Activated T-helper 1 cell treated with Interleukin-2 at 50 U/mL for 16 hours (primary cell): ENCODE data around the gene DGCR8.

Experiments used
- DNase-seq: peaks from one replicate; pipeline ENCODE4 v3.0.0-alpha.2; 2020; ENCODE audit warnings: low read depth

Gene DGCR8

GRCh38 chr22:20079745-20080444 lies at the start of gene DGCR8:
TSS of gene DGCR8 (plus strand) at chr22:20080241. CDS start at chr22:20085964, 5,723 bp downstream.
- DNase-seq = peak; percentile 66

- DNase-seq = no peak
Observed at GRCh38 chr22:20031732-20032406, 48.2 kb upstream of the DGCR8 start.

- DNase-seq = no peak
Observed at GRCh38 chr22:20032407-20032991, 47.5 kb upstream of the DGCR8 start.

- DNase-seq = no peak
Observed at GRCh38 chr22:20033045-20033706, 46.9 kb upstream of the DGCR8 start.

GRCh38 chr22:20034143-20034542 lies 45.9 kb upstream of the DGCR8 start:
- no peak for DNase-seq

- DNase-seq = no peak
Observed at GRCh38 chr22:20035375-20036083, 44.5 kb upstream of the DGCR8 start.

- DNase-seq = no peak
Observed at GRCh38 chr22:20036084-20036482, 44.0 kb upstream of the DGCR8 start.

- DNase-seq = no peak
Observed at GRCh38 chr22:20036535-20037392, 43.3 kb upstream of the DGCR8 start.

GRCh38 chr22:20037419-20037818 lies 42.6 kb upstream of the DGCR8 start:
- no peak for DNase-seq

GRCh38 chr22:20038574-20038973 lies 41.5 kb upstream of the DGCR8 start:
- DNase-seq = no peak

- no peak for DNase-seq
Observed at GRCh38 chr22:20039683-20040325, 40.2 kb upstream of the DGCR8 start.

GRCh38 chr22:20040327-20041200 lies 39.5 kb upstream of the DGCR8 start:
- no peak for DNase-seq

- DNase-seq = no peak
Observed at GRCh38 chr22:20043057-20043996, 36.7 kb upstream of the DGCR8 start.

- no peak for DNase-seq
Observed at GRCh38 chr22:20043997-20044342, 36.1 kb upstream of the DGCR8 start.

GRCh38 chr22:20044495-20045151 lies 35.4 kb upstream of the DGCR8 start:
- DNase-seq = no peak

- no peak for DNase-seq
Observed at GRCh38 chr22:20046730-20047129, 33.3 kb upstream of the DGCR8 start.

GRCh38 chr22:20051927-20052308 lies 28.1 kb upstream of the DGCR8 start:
- DNase-seq = no peak
